IPS DF 6.9 (cell line): ENCODE data around the gene FMO4.
"Not testable (repeated sequence)": the region's sequence is repeated elsewhere in the genome, so short reads cannot be mapped to it uniquely, and the experiment has no call there.

ENCODE experiments used
- DNase-seq: peaks from one replicate; pipeline ENCODE4 v3.0.0-alpha.2; 2013; ENCODE audit warnings: low read depth, low spot score
- H3K27ac ChIP-seq: one replicate; pipeline ENCODE4 v1.5.1; 2013; ENCODE audit warnings: low read length, control low read depth
- H3K27me3 ChIP-seq: 2 replicates; pipeline ENCODE4 v1.6.1; 2013; ENCODE audit warnings: mild to moderate bottlenecking, low read length; ENCODE audit not compliant: control insufficient read depth, insufficient read depth
- H3K36me3 ChIP-seq: 2 replicates; pipeline ENCODE4 v1.6.1; 2013; ENCODE audit warnings: low read length; ENCODE audit not compliant: control insufficient read depth, insufficient read depth
- H3K4me1 ChIP-seq: 2 replicates; pipeline ENCODE4 v1.6.1; 2013; ENCODE audit warnings: low read length; ENCODE audit not compliant: control insufficient read depth, insufficient read depth
- H3K4me3 ChIP-seq: 2 replicates; pipeline ENCODE4 v1.5.1; 2013; ENCODE audit warnings: mild to moderate bottlenecking, low read length
- H3K9me3 ChIP-seq: 2 replicates; pipeline ENCODE4 v1.6.1; 2013; ENCODE audit warnings: low read length, inconsistent platforms; ENCODE audit not compliant: control insufficient read depth, insufficient read depth
- WGBS: extraction: QIAGEN DNeasy Blood & Tissue Kit; methylation state at CpG from one replicate; pipeline ENCODE4 v1.1.7; 2013; ENCODE audit warnings: mixed read lengths, missing lambda C conversion rate; ENCODE audit not compliant: insufficient read length, insufficient coverage; 5-methylcytosine and 5-hydroxymethylcytosine counted together

The FMO4 gene

DNA sequence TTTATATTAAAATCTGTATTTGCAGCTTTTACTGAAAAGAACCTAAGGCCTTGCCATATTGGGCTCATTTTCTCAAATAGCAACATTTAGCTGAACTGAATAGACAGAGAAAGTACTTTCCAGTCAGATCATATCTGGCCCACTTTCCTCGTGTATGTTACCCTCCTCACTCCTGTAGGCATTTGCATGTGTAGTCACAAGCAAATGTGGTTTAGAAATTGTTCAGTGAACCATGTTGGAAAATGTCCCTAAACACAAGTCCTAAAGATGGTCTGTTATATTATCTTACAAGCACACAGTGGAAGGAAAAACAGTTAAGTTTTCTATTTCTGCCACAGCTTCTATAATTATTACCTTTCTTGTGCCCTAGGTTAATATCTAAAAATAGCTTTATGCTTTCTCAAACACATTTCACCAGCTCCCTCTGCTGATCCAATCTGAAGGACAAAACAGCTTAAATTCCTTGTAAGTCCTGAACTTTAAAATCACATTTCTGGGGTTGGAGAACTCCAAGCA, 606 bp upstream of the FMO4 start:
- Histone ChIP-seq H3K9me3 (no peaks in the 10 kb centered on the region), H3K36me3 (no peaks in the 10 kb centered on the region), H3K4me1 (no peaks in the 10 kb centered on the region), H3K27ac (no peak overlapping the region), H3K27me3 (no peaks in the 10 kb centered on the region), H3K4me3 (no peak overlapping the region)
- DNase-seq: no peak
- WGBS: no CpG with 5 or more reads among the region's 1 CpG

DNA sequence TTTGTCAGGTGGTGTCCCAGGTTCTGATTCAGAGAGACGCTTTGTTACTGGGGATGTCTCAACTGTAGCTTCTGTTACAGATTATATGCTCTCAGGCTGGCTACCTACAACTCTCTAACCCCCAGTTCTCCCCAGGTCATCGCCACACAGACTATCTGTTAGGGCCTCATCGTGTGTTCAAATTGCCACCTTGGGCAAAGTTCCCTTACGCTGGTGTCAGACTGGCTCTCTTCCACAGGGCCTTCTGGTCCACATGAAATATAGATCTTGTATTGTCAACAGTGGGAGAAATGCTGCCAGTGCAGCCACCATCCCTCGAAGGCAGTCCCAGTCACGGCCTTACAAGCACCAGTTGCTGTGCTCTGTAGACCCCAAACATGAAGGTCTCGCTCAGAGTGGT, 15.3 kb downstream of the FMO4 start:
- no CpG with 5 or more reads among the region's 7 CpGs for WGBS
- DNase-seq: no peak
- H3K4me3 ChIP-seq: no peak overlapping the region
- H3K36me3 ChIP-seq: no peaks in the 10 kb centered on the region
- H3K9me3 ChIP-seq: no peaks in the 10 kb centered on the region
- no peaks in the 10 kb centered on the region for H3K27me3 ChIP-seq
- no peaks in the 10 kb centered on the region for H3K4me1 ChIP-seq
- no peak overlapping the region for H3K27ac ChIP-seq

DNA sequence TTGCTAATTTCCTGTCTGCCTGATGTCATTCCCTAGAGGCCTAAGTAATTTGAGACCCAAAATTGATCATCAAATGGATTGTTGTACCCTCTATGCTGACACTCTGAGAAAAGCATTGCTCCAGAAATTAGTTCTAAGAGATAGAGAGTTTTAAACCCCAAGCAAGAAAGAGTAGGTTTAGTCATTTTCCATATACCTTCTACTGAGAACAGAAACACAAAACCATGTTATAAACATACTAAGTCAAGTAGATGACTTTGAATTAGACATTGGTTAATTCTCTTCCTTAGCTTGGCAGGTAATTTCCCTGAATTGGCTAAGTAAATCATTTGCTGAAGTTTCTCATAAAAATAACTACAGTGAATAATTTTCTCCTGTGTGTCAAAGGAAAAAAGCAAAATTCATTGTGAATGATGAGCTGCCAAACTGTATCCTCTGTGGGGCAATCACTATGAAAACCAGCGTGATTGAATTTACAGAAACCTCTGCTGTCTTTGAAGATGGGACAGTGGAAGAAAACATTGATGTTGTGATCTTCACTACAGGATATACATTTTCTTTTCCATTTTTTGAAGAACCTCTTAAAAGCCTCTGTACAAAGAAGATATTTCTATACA, 20.1 kb downstream of the FMO4 start:
- H3K27me3 ChIP-seq: no peaks in the 10 kb centered on the region
- WGBS: no CpG with 5 or more reads among the region's 1 CpG
- H3K4me3 ChIP-seq: no peak overlapping the region
- no peaks in the 10 kb centered on the region for H3K9me3 ChIP-seq
- no peak for DNase-seq
- no peak overlapping the region for H3K27ac ChIP-seq
- no peaks in the 10 kb centered on the region for H3K36me3 ChIP-seq
- no peaks in the 10 kb centered on the region for H3K4me1 ChIP-seq

DNA sequence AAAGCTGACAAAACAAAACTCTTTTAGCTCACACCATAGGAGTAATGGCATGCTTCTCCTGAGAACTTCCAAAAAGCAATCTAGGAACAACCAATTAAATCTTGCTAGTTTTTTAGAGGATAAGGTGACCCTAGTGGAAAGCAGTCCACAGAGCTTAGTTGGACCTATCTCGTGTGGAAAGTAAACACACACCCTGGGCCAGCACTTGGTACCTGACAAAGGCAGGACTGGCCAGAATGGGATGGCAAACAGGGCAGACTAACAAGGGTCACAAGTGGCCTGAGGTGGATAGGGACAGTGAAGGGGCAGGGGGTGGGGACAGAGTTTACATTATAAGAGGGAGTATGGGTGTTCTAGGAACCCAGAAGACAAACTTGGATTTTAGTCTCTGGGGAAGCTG, 22.0 kb downstream of the FMO4 start:
- Histone ChIP-seq H3K36me3 (no peaks in the 10 kb centered on the region), H3K27ac (no peak overlapping the region), H3K4me1 (no peaks in the 10 kb centered on the region), H3K9me3 (no peaks in the 10 kb centered on the region), H3K4me3 (no peak overlapping the region), H3K27me3 (no peaks in the 10 kb centered on the region)
- no CpG with 5 or more reads among the region's 1 CpG for WGBS
- DNase-seq: no peak

DNA sequence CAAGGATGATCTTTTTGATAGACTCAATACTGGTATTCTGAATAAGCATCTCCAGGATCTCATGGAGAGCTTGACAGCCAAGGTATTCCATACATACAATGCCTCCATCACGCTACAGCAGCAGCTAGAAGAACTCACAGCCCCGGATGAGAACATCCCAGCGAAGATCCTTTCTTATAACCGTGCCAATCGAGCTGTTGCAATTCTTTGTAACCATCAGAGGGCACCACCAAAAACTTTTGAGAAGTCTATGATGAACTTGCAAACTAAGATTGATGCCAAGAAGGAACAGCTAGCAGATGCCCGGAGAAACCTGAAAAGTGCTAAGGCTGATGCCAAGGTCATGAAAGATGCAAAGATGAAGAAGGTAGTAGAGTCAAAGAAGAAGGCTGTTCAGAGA, 25.4 kb downstream of the FMO4 start:
- WGBS: no CpG with 5 or more reads among the region's 6 CpGs
- not testable (repeated sequence) for DNase-seq, H3K27ac ChIP-seq, H3K27me3 ChIP-seq, H3K36me3 ChIP-seq, H3K9me3 ChIP-seq, H3K4me1 ChIP-seq, H3K4me3 ChIP-seq

DNA sequence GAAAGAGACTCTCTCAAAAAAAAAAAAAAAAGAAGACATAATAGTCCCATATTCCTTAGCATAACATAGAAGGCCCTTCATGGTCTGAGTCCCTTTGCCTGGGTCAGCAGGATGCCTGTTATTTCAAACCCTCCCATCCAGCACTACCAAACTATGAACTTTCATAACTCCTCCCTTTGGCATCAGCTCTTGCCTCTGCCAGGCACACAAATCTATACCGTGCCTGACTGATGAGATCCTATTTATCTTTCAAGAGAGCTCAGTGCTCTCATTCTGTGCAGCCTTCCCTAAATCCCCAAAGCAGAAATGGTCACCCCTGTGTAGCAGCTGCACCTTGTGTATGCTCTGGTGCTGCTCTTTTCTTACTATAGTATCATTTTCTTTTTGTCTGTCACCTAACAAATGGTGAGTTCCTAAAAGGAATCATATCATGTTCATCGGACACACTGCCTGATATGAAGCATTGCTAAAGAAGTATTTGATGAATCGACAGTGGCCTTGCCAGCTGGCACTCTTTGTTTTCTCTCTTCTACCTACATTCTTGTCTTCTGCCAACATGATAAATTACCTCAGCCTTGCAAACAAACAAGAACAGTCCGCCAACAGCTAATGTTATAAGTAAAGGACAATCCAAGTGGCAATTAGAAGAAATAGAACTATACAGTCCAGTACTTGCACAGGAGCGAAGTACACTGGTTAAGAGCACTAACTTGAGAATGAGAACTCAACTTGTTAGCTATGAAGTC, 29.9 kb downstream of the FMO4 start:
- no peaks in the 10 kb centered on the region for H3K4me1 ChIP-seq
- no peak overlapping the region for H3K4me3 ChIP-seq
- no peak overlapping the region for H3K27ac ChIP-seq
- DNase-seq: no peak
- no peaks in the 10 kb centered on the region for H3K9me3 ChIP-seq
- no peaks in the 10 kb centered on the region for H3K36me3 ChIP-seq
- H3K27me3 ChIP-seq: no peaks in the 10 kb centered on the region
- WGBS: no CpG with 5 or more reads among the region's 5 CpGs

DNA sequence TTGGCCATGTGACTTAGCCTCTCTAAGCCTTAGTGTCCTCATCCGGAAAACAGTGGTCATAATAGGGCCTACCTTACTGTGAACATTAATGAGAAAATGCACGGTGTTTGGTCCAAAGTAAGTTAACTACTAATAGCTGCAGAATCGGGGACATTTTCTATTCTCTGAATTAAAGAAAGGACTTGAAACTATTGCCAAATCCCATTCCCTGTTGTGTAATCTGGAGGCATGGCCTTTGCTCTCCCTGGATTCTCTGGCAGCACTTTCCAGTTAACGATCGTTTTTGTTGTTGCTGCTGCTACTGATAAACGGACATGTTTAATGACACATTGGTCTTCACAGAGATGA, 30.5 kb downstream of the FMO4 start:
- Histone ChIP-seq H3K36me3 (no peaks in the 10 kb centered on the region), H3K27ac (no peak overlapping the region), H3K4me1 (no peaks in the 10 kb centered on the region), H3K9me3 (no peaks in the 10 kb centered on the region), H3K27me3 (no peaks in the 10 kb centered on the region), H3K4me3 (no peak overlapping the region)
- DNase-seq: no peak
- WGBS: no CpG with 5 or more reads among the region's 6 CpGs

DNA sequence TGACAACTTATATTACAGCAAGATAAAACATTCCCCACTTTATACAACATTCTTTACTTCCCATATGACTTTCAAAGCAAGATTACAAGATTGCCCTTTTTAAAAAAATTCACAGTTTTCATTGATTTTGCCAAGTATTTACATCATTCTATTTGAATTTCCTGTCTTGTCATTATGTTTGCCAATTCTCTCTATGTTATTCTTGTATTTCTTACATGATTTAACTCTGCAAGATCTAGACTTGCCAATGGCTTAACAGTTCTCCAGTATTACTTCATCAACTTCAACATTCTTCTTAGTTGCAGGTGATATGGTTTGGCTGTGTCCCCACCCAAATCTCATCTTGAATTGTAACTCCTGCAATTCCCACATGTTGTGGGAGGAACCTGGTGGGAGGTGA, 31.6 kb downstream of the FMO4 start:
- Histone ChIP-seq H3K4me1 (no peaks in the 10 kb centered on the region), H3K36me3 (no peaks in the 10 kb centered on the region), H3K27me3 (no peaks in the 10 kb centered on the region), H3K27ac (no peak overlapping the region), H3K4me3 (no peak overlapping the region), H3K9me3 (no peaks in the 10 kb centered on the region)
- no peak for DNase-seq

DNA sequence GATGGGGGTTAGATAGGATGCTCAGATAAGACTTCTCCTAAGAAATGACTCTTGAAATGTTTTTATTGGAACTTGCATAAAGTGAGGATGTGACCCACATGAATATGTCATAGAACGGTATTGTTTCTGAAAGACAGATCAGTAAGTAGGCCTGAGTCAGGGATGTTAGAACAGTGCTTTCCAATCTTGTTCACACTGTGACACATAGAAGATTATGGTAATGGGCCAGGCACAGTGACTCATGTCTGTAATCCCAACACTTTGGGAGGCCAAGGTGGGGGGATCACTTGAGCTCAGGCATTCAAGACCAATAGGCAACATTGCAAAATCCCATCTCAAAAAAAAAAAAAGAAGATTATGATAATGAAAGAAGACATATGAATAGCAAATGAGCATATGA, 32.9 kb downstream of the FMO4 start:
- no CpG with 5 or more reads among the region's 1 CpG for WGBS
- DNase-seq: no peak
- H3K27ac ChIP-seq: no peak overlapping the region
- no peaks in the 10 kb centered on the region for H3K9me3 ChIP-seq
- H3K4me1 ChIP-seq: no peaks in the 10 kb centered on the region
- no peaks in the 10 kb centered on the region for H3K27me3 ChIP-seq
- no peaks in the 10 kb centered on the region for H3K36me3 ChIP-seq
- H3K4me3 ChIP-seq: no peak overlapping the region

DNA sequence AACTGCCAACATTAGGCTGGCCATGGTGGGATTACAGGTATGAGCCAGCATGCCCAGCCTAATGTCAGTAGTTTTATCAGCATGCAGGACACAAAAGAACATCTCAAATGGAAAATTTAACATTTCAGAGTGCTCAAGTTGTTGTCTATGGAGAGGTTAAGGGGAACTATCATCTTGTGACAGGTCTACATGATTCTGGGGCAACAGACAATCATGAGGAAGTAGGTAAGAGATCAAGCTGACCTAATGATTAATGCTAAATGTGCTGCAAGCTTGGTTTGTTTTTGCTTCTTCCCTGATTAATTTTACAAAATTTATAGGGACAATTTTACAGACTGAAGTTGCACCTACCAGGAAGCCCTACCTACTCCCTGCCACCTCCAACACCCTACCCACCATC, 36.6 kb downstream of the FMO4 start:
- no peaks in the 10 kb centered on the region for H3K36me3 ChIP-seq
- no peak for DNase-seq
- no peak overlapping the region for H3K27ac ChIP-seq
- H3K4me3 ChIP-seq: no peak overlapping the region
- H3K27me3 ChIP-seq: no peaks in the 10 kb centered on the region
- H3K4me1 ChIP-seq: no peaks in the 10 kb centered on the region; the same call in 1 of the 2 replicates
- H3K9me3 ChIP-seq: no peaks in the 10 kb centered on the region

DNA sequence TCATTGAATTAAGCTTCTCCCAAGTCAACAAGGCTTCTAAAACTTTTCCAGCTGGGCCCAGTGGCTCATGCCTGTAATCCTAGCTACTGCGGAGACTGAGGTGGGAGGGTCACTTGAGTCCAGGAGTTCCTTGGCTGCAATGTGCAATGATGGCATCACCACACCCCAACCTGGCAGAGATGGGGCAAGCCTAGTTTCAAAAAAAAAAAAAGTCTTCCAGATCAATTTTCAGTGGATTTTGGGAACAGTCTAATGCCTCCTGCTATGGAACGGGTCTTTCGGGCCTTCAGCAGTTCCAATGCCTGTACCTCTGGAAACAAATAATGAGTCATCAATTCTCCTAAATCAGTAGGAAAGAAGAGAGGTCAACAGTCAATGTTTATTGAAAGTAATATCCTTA, 38.0 kb downstream of the FMO4 start:
- H3K27ac ChIP-seq: no peak overlapping the region
- no peaks in the 10 kb centered on the region for H3K9me3 ChIP-seq
- no peak overlapping the region for H3K4me3 ChIP-seq
- DNase-seq: no peak
- no peaks in the 10 kb centered on the region; the same call in 1 of the 2 replicates for H3K4me1 ChIP-seq
- no peaks in the 10 kb centered on the region for H3K27me3 ChIP-seq
- H3K36me3 ChIP-seq: no peaks in the 10 kb centered on the region
- WGBS: no CpG with 5 or more reads among the region's 3 CpGs
